HG03064 (cell line): Measurements from ENCODE around the gene CDH13.

Experiments used
- ATAC-seq: cut with Tn5 transposase; IDR thresholded peaks from one replicate; pipeline ENCODE4 v1.9.1; 2021; ENCODE audit warnings: low read depth; ENCODE audit not compliant: unreplicated experiment

CDH13 gene

DNA sequence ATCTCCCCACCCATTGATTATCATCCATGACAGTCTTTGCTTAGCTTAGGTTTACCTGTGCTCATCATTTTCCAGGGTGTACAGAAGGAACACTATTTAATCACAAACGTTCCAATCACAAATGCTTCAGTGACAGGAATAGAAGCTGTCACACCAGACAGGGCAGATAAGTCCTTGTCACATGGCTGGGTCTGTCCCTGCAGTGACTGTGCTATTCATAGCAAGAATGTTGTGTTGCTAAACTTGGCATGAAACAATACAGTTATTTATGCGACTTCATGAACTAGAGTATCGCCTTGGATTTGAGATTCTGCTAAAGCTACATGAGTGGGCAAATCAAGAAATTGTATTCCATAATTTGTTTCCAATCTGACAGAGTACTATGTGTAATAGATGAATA lies 108.4 kb downstream of the CDH13 start:
- ATAC-seq, result no peak

- no peak for ATAC-seq
Measured at GRCh38 chr16:82735673-82736091, 108.9 kb downstream of the CDH13 start.

DNA sequence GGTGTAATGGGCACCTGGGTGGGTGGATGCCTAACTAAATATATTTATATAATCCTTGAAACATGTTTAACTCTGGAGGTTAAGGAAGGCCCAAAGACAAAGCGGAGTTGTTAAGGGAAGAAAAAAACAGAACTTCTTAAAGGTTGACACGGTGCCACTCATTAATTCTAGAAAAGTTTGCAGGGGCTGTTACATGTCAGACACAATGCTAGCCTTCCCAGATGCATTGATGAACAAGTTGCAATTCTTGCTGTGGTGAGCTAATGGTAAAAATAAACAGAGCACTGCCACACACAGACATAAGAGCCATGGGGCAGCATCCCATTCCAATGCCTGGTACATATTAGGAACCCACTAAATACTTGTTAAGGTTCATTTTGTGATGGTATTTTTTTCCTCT lies 109.5 kb downstream of the CDH13 start:
- no peak for ATAC-seq

- ATAC-seq, result no peak
Measured at GRCh38 chr16:82738699-82739098, 111.9 kb downstream of the CDH13 start.

- ATAC-seq, result no peak
Measured at GRCh38 chr16:82741073-82741615, 114.4 kb downstream of the CDH13 start.

DNA sequence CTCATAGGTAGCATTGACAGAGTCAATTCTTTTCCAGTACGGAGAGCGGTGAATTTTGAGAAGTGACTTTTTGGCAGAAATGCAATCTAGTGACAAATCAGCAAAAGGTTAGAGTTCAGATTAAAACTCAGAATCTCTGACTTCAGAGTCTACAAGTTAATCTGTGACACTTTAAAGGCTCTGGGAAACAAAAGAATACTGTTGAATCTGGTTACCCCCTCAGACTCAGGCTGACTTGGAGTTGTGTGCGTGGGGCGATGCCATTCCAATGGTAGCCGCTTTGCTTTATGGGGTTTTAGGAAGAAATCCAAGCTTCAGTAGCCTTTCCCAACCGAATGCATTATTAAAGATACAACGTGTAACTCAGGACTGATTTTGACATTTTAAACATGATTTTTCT lies 118.2 kb downstream of the CDH13 start:
- ATAC-seq, result no peak

GRCh38 chr16:82748026-82748425 lies 121.3 kb downstream of the CDH13 start:
- ATAC-seq, result no peak

DNA sequence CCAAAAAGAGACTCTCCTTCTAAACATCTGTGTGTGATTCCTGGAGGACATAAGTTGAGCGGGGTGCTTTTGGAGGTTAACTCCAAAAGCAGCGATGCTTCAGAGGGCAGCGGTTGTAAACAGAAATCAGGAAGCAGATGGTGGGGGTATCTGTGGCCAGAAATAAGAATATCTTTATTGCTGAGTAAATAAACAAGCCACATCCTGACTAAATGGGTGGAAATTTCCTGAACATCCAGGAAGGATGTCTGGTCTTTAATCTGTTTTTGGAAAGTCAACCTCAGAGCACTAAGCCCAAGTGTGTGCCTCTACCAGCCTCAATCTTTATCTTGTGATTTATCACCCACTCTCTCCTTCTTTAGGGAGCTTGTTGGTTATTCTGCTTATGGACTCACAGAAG lies 123.3 kb downstream of the CDH13 start:
- no peak for ATAC-seq

DNA sequence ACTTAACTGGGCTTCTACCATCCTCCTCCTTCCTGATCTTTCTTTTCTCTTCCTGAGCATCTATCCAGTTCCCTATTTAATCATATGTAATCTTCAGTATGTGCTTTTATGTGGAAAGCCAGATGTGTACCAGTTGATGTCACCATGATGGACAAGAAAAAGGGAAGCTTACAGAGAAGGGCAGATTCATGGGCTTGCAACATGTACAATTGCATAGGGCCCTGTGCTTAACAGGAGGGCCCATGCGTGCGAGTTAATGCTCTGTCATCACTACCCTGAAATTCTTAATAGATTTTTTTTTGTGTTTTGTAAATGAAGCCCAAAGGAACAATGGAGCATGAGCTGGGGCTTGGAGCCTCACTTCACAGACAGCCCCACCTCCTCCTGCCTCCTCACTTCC lies 124.3 kb downstream of the CDH13 start:
- no peak for ATAC-seq

- no peak for ATAC-seq
Measured at GRCh38 chr16:82752172-82752571, 125.4 kb downstream of the CDH13 start.

- no peak for ATAC-seq
Measured at GRCh38 chr16:82753821-82754220, 127.1 kb downstream of the CDH13 start.

DNA sequence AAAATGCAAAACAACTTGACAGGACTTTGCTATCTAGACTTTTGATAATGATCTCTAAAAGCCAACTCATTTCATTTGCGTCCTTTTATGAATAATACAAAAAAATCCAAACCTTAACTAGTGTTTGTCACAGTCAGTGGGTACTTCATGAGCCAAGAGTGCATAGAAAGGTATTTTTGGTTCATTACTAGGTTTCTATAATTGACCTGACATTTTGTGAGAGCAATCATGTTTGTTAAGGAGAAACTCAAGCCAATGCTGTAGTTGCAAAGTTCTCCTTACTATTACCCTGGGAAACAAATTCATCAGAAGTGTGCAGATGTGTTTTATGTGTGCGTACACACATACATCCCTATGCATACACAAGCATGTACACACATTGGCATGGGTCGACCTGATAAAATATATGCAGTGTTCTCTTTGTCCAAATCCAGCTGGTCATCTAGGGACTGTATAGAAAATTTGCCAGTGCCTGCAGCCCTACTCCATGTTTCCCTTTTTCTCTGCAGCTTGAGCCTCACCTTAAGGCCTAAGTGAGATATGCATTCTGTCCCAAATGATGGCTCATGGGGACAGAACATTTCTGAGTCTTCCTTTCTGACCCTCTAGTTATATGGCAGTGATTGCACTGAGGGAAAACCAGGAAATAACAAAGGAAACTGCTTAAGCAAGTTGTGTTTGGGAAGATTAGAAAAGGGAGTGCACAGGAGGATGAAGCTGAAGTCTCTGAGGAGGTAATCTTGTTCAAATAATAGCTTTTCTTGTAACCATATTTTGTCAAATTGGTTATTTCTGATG lies 128.1 kb downstream of the CDH13 start:
- ATAC-seq, result no peak

- ATAC-seq, result no peak
Measured at GRCh38 chr16:82755570-82756282, 129.0 kb downstream of the CDH13 start.

GRCh38 chr16:82756283-82756599 lies 129.5 kb downstream of the CDH13 start:
- ATAC-seq, result no peak

DNA sequence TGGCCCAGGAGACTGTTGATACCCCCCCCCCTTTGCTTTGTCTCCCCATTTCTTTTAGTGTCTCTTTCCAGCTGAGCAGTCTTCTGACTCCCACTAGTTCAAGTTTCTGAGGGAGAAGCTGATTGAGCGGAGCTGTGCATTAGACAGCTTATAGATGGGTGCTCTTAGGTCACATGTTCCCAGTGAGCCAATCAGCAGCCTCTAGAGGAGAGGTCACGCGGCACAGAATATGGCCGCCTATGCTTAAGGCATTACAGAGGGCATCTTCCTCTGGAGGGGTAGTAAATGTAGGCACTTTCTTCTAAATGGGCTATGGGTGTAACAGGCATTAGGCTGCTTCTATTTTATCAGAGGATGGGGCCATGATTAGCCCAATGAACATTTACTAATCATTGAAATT lies 131.6 kb downstream of the CDH13 start:
- no peak for ATAC-seq

- no peak for ATAC-seq
Measured at GRCh38 chr16:82758904-82759303, 132.1 kb downstream of the CDH13 start.

DNA sequence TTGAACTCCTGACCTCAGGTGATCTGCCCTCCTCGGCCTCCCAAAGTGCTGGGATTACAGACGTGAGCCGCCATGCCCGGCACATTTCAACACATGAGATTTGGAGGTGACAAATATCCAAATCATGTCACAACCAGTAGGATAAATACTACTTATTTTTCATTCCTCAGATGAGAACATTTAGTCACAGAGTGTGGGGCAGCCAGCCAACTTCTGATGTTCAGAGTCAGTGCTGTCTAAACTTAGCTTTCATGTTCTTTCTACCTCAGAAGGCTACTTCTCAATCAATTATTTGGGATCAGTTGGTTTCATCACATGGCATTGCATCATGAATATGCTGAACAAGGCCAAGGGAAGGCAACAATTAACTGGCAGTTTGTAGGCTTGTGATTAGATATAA lies 134.5 kb downstream of the CDH13 start:
- no peak for ATAC-seq

GRCh38 chr16:82761858-82762257 lies 135.1 kb downstream of the CDH13 start:
- no peak for ATAC-seq

DNA sequence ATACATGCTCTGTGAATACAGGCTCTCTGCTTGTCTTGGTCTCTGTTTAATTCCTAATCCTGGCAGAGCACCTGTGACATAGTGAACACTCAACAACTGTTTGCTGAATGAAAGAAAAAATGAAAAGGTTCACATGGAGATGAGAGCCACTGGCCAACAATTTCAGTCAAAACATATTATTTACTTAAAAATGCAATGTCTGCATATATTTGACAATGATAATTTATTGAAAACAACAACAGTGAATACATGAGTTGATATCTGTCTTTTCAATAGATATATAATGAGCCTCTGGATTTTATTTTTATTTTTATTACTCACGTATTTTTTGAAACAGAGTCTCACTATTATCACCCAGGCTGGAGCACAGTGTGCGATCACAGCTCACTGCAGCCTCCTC lies 136.6 kb downstream of the CDH13 start:
- no peak for ATAC-seq

DNA sequence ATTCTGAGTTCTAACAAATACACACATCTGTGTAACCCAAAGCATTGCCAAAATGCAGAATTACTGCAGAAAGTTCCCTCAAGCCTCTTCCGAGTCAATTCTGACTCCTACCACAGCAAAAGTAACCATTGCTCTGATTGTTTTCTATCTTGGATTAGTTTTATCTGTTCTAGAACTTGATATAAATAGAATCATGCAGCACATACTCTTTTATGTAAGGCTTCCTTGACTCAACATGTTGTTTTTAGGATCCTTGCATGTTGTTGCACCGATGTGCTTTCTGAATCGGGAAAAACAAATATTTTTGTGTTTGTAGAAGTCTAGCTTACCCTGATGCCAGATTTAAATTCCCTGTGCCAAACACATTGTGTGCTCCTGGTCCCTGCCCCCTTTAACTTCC lies 140.4 kb downstream of the CDH13 start:
- no peak for ATAC-seq

- no peak for ATAC-seq
Measured at GRCh38 chr16:82767808-82768207, 141.0 kb downstream of the CDH13 start.

DNA sequence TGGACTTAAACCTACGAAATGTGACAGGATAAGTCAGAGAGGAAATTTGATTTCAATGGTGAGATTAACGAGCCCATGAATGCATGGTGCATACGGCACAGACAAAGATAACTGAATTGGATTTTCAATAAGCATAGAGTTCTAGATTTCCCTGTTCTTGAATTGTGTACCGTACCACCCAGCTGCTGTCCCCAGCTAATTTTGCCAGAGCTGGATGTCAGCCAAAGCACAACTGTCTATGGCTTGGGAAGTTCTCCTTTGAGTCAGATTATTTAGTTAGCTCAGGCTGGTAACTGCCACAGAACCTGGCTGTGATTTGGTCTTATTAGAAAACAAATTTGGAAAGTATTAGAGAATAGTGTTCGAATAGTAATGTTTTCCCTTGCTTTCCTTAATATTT lies 143.1 kb downstream of the CDH13 start:
- ATAC-seq, result no peak
